ELR (cell line): ENCODE results near the gene MAP6.
A peak's percentile ranks its signal among the peaks of the same experiment; 100 is the strongest.

Experiments used
- DNase-seq: peaks from one replicate; pipeline ENCODE4 v3.0.0-alpha.2; 2015; ENCODE audit warnings: low read depth

The MAP6 gene

DNA sequence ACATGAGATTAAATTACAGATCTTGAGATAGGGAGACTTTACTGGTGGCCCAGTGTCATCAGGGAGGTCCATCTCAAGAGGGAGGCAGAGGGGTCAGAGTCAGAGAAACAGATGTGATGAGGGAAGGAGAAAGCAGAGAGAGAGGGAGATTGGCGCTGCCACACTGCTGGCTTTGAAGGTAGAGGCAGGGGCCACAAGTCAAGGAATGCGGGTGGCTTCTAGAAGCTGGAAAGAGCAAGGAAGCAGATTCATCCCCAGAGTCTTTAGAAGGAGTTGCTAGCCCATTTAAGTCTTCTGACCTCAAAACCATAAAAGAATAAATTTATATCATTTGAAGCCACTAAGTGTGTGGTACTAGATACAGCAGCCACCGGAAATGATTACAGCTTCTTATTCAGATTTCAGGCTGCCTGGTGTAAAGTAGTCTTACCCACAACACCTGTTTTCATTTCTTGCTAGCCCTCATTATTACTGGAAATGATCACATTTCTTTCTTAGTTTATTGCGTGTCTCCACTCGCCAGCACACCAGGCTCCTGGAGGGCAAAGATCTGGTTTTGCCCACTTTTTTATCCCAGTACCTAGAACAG, 119.4 kb downstream of the MAP6 start:
- no peak for DNase-seq

GRCh38 chr11:75548595-75549272, 120.1 kb downstream of the MAP6 start:
- DNase-seq, result no peak

DNA sequence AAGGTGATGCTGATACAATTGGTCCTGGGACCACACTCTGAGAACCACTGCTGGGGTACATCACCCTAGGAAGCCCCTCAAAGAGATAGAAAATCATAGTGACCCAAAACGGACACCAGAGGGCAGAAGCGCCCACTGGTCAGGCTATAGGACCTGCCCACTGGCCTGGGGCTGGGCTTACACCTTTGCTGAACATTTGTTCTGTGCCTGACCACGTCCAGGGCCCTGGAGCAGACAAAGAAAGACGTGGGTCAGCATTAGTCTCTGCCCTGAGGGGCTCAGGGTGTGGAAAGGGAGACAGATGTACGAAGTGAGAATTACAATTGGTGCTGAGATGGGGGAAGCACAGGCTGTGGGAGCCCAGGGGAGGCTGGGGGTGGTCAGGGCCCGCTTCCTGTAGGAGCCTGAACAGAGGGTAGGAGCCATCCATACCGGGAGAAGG, 121.2 kb downstream of the MAP6 start:
- DNase-seq, result peak; percentile 74

- DNase-seq, result no peak
Measured at GRCh38 chr11:75547177-75547576, 121.7 kb downstream of the MAP6 start.

GRCh38 chr11:75543806-75544205, 125.0 kb downstream of the MAP6 start:
- DNase-seq, result no peak

DNA sequence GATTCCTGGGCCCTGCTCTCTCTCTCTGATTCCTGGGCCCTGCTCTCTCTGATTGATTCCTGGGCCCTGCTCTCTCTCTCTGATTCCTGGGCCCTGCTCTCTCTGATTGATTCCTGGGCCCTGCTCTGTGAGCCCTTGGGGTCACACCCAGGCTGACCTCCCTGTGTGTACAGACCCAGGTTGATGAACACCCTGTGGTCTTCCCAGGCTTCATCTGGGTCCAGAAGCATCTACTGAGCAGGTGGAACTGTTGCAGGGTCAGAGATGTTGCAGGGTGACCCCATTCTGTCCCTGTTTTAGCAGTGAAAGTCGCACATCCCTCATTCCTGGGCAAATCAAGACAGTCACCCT, 126.8 kb downstream of the MAP6 start:
- no peak for DNase-seq

DNA sequence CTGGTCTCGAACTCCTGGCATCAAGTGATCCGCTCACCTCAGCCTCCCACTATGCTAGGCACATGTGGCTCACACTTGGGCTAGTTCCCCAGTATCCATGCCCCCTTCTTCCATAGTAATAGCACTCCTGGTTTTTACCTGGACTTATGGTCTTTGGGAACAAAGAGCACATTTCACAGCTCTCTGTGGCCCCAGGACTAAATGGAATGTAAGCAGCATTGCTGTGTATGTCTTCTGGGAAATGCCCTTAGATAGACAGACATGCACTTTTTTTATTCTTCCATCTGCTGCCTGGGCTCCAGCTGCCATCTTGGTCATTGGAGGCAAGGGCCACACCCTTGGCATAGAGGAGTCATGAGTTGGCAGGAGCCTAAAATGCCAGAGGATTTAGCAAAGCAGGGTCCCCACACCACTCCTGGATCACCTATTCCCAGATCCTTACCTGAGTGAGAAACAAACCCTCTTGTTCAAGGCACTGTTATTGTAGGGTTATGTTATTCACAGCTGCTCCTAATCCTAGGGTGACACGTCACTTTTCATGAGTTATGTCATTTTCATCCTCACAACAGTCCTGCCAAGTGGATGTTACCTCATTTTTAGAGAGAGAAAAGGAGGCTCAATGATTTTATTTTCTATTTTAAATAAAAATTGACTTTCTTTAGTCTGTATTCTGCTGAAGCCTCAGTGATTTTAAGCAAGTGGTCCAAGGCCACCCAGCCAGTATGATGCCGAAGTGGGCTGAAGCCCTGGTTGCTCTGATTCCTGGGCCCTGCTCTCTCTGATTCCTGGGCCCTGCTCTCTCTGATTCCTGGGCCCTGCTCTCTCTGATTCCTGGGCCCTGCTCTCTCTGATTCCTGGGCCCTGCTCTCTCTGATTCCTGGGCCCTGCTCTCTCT, 127.4 kb downstream of the MAP6 start:
- no peak for DNase-seq

DNA sequence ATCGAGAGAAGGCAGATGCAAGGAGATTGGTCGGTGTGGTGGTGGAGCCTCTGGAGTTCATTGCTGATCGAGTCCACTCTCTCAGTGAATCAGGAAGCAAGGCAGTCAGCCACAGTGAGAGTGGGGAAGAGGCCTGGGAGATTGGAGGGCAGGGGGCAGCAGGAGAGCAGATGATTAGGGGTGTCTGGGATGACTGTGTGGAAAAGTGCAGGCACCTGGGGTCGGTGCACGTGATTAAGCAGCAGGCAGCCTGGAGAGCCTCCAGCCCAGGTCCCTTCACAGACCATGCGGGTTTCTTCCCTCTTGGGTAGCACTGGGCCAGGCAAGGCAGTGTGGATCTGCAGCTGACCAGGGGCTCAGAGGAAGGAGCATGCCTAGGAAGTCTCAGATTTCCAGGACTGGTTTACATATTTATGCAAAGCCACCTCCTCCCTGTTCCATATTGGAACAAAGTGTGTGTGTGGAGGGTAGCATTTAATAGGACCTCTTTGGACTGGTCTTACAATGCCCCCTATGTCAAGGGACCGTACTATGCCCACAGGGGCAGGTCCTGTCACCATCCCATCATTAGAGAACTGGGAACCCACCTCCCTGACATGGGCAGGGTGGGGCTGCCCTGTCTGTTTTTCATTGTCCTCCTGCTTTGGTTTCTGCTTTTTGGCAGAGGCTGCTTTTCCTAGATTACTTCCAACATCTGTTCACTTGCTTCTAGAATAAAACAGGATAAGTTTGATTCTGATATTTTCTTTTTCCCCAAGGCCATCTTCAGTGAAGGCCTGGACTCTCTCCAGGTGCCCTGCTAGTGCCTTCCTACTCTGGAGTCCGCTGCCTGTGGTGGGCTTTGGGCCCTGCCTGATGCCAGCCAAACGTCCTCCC, 129.1 kb downstream of the MAP6 start:
- no peak for DNase-seq

DNA sequence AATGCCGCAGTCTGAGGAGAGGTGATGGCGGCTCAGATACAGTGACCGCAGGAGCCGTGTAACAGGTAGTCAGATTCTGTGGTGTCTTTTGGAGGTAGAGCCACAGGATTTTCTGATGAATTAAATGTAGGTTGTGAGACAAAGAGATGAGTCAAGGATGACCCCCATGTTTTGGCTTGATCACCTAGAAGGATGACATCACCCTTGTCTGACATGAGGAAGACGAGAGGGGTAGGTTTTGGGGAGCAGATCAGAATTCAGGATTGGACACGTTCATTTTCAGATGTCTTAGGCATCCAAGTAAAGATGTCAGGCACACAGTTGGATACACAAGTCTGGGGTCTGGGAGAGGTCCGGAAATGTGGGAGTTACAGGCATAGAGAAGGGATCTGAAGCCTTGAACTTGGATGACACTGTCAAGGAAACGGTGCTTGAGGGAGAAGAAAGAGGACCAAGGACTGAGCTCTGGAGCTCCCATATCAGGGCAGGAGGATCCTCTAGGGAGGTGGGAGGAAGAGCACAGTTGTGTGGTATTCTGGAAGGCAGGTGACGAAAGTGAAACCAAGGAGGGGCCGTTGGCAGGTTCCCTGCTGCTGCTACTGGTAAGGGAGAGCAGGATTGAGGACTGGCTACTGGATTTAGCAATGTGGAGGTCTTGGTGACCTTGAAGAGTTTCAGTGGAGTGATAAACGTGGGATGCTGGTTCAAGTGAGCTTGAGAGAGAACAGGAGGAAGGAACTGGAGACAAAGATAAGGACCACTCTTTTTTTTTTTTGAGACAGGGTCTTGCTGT, 130.5 kb downstream of the MAP6 start:
- DNase-seq, result no peak

DNA sequence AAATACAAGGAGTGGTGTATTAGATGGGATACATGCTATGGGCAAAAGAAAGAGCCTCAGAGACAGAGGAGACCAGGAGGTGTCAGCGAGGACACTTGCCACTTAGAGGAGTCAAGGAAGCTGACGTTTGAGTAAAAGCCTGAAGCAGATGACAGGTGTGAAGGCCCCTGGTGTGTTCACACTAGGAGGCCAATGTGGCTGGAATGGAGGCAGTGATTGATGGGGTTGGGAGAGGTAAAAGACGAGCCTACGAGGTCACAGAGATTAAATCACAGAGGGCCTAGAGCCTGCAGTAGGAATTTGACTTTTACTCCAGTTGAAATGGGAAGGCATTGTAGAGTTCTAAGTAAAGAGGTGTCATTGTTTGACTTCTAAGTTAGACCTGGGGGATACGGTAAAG, 131.1 kb downstream of the MAP6 start:
- no peak for DNase-seq
